ENCODE measurements around the gene FCER2.

FCER2 gene

DNA sequence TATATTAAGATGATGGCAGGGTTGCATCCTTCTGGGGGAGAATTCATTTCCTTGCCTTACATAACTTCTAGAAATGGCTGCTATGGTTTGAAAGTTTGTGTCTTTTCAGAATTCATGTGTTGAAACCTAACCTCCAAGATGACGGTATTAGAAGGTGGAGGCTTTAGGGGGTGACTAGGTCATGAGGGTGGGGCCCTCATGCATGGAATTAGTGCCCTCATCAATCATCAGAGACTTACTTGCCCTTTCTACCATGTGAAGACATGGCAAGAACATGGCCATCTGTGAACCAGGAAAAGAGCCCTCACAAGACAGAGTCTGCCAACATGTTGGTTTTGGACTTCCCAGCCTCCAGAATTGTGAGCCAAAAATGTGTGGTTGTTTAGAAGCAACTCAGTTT lies 14.8 kb upstream of the FCER2 start:
- peaks cover 16% of the 10 kb centered on the region for H3K27me3 ChIP-seq (ENCODE audit: control insufficient read depth, low read length)
- H3K27ac ChIP-seq (ENCODE audit: low read depth, low read length): no peak overlapping the region
- H3K4me2 ChIP-seq (ENCODE audit: low read length): no peak overlapping the region
- H3K9me2 ChIP-seq (replicated peaks; ENCODE audit: control insufficient read depth, low read length): no peaks in the 10 kb centered on the region
- no peaks in the 10 kb centered on the region for H3K9me3 ChIP-seq (ENCODE audit: control insufficient read depth, insufficient read depth, low read length)
- no peaks in the 10 kb centered on the region for H4K20me1 ChIP-seq (ENCODE audit: control insufficient read depth, insufficient read depth, low read depth, low read length)
- H3K36me3 ChIP-seq (ENCODE audit: control insufficient read depth, low read length): no peaks in the 10 kb centered on the region
- peaks cover 9% of the 10 kb centered on the region for H3K4me1 ChIP-seq (ENCODE audit: control insufficient read depth, low read length)
- H3K4me3 ChIP-seq (ENCODE audit: low read length): no peak overlapping the region
- no peaks in the 10 kb centered on the region for H3F3A ChIP-seq (ENCODE audit: control insufficient read depth, insufficient read depth)
- H3K79me2 ChIP-seq (ENCODE audit: control insufficient read depth, low read length): no peaks in the 10 kb centered on the region
- TF ChIP-seq EZH2phosphoT487 (IDR thresholded peaks at IDR 0.05; ENCODE audit: borderline replicate concordance, low read length): no peak
- TF ChIP-seq, protein P1, sequence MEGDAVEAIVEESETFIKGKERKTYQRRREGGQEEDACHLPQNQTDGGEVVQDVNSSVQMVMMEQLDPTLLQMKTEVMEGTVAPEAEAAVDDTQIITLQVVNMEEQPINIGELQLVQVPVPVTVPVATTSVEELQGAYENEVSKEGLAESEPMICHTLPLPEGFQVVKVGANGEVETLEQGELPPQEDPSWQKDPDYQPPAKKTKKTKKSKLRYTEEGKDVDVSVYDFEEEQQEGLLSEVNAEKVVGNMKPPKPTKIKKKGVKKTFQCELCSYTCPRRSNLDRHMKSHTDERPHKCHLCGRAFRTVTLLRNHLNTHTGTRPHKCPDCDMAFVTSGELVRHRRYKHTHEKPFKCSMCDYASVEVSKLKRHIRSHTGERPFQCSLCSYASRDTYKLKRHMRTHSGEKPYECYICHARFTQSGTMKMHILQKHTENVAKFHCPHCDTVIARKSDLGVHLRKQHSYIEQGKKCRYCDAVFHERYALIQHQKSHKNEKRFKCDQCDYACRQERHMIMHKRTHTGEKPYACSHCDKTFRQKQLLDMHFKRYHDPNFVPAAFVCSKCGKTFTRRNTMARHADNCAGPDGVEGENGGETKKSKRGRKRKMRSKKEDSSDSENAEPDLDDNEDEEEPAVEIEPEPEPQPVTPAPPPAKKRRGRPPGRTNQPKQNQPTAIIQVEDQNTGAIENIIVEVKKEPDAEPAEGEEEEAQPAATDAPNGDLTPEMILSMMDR (IDR thresholded peaks at IDR 0.05; ENCODE audit: low read depth, low read length, poor library complexity, severe bottlenecking): no peak

DNA sequence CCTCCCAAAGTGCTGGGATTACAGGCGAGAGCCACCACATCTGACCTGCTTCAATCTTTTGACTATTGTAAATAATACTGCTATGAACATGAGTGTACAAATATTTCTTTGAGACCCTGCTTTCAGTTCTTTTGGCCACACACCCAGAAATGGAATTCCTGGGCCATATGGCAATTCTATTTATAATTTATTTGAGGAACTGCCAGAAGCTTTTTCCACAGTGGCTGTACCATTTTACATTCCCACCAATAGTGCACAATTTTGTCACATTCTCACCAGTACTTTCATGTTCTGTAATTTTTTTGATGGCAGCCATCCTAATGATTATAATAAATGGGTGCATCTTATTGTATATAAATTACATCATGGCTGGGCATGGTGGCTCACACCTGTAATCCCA lies 13.7 kb upstream of the FCER2 start:
- Histone ChIP-seq H3K4me1 (ENCODE audit: control insufficient read depth, low read length) (peaks cover 9% of the 10 kb centered on the region), H3K9me2 (replicated peaks; ENCODE audit: control insufficient read depth, low read length) (no peaks in the 10 kb centered on the region), H3K4me3 (ENCODE audit: low read length) (no peak overlapping the region), H3F3A (ENCODE audit: control insufficient read depth, insufficient read depth) (no peaks in the 10 kb centered on the region), H3K79me2 (ENCODE audit: control insufficient read depth, low read length) (no peaks in the 10 kb centered on the region), H3K27me3 (ENCODE audit: control insufficient read depth, low read length) (peaks cover 16% of the 10 kb centered on the region), H3K27ac (ENCODE audit: low read depth, low read length) (no peak overlapping the region), H4K20me1 (ENCODE audit: control insufficient read depth, insufficient read depth, low read depth, low read length) (no peaks in the 10 kb centered on the region), H3K36me3 (ENCODE audit: control insufficient read depth, low read length) (no peaks in the 10 kb centered on the region), H3K4me2 (ENCODE audit: low read length) (no peak overlapping the region), H3K9me3 (ENCODE audit: control insufficient read depth, insufficient read depth, low read length) (no peaks in the 10 kb centered on the region)
- no peak for TF ChIP-seq EZH2phosphoT487 (IDR thresholded peaks at IDR 0.05; ENCODE audit: borderline replicate concordance, low read length)
- TF ChIP-seq, protein P1 (IDR thresholded peaks at IDR 0.05; ENCODE audit: low read depth, low read length, poor library complexity, severe bottlenecking): no peak

DNA sequence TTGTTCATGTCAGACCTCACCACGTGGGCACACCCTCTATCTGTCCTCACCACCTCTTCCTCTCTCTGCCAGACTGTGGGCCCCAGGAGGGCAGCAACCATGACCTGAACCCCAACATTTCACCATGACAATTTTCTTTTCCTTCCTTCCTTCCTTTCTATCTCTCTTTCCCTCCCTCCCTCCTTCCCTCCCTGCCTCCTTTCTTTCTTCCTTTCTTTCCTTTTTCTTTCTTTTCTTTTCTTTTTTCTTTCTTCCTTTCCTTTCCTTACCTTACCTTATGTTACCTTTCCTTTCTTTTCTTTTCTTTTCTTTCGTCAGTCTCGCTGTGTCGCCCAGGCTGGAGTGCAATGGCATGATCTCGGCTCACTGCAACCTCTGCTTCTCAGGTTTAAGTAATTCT lies 8.7 kb upstream of the FCER2 start:
- Histone ChIP-seq H3F3A (ENCODE audit: control insufficient read depth, insufficient read depth) (no peaks in the 10 kb centered on the region), H3K79me2 (ENCODE audit: control insufficient read depth, low read length) (no peaks in the 10 kb centered on the region), H3K4me3 (ENCODE audit: low read length) (no peak overlapping the region), H3K36me3 (ENCODE audit: control insufficient read depth, low read length) (no peaks in the 10 kb centered on the region), H3K9me3 (ENCODE audit: control insufficient read depth, insufficient read depth, low read length) (no peaks in the 10 kb centered on the region), H3K4me1 (ENCODE audit: control insufficient read depth, low read length) (peaks cover 11% of the 10 kb centered on the region), H3K27ac (ENCODE audit: low read depth, low read length) (no peak overlapping the region), H3K27me3 (ENCODE audit: control insufficient read depth, low read length) (peaks cover 44% of the 10 kb centered on the region), H3K4me2 (ENCODE audit: low read length) (no peak overlapping the region), H4K20me1 (ENCODE audit: control insufficient read depth, insufficient read depth, low read depth, low read length) (no peaks in the 10 kb centered on the region), H3K9me2 (replicated peaks; ENCODE audit: control insufficient read depth, low read length) (no peaks in the 10 kb centered on the region)
- no peak for TF ChIP-seq EZH2phosphoT487 (IDR thresholded peaks at IDR 0.05; ENCODE audit: borderline replicate concordance, low read length)
- TF ChIP-seq, protein P1 (IDR thresholded peaks at IDR 0.05; ENCODE audit: low read depth, low read length, poor library complexity, severe bottlenecking): no peak
